Breast epithelium (tissue), 4 donors: ENCODE data around the gene CHD6. TPM values are rescaled to one million over a fixed set of nuclear protein-coding genes. Genes with fewer than 3 reads are reported as not detected.
"Not testable (repeated sequence)": the region's sequence is repeated elsewhere in the genome, so short reads cannot be mapped to it uniquely, and the experiment has no call there.

ENCODE experiments used
- DNase-seq, 2 donors: peaks; one replicate each; pipeline ENCODE4 v3.0.0-alpha.2; 2019; ENCODE audit warnings: low spot score in 2 of 2
- H3K27ac ChIP-seq, 2 donors: fragments of 200-600 bp; sonication (generic) in 1 of 2; one replicate each; pipeline ENCODE4 v1.5.1; 2016 to 2019; ENCODE audit warnings: mild to moderate bottlenecking in 1 of 2
- H3K27me3 ChIP-seq, 2 donors: fragments of 200-600 bp; sonication (generic) in 1 of 2; one replicate each; pipeline versions ENCODE4 v1.5.1 to v1.6.0; 2017 to 2019; ENCODE audit warnings: control low read depth in 1 of 2, mild to moderate bottlenecking in 1 of 2
- H3K36me3 ChIP-seq: fragments of 200-600 bp; one replicate; pipeline ENCODE4 v1.5.1; 2019
- H3K4me1 ChIP-seq, 2 donors: fragments of 200-600 bp; sonication (generic); one replicate each; pipeline ENCODE4 v1.5.1; 2016 to 2019; ENCODE audit warnings: control low read depth in 1 of 2
- H3K4me3 ChIP-seq, 3 donors: fragments of 200-600 bp; sonication (generic); 1 replicate in 2 of 3; 2 replicates in 1 of 3; pipeline ENCODE4 v1.5.1; 2016 to 2019; ENCODE audit warnings: mild to moderate bottlenecking in 3 of 3, moderate library complexity in 2 of 3
- H3K9me3 ChIP-seq, 2 donors: fragments of 200-600 bp; sonication (generic) in 1 of 2; one replicate each; pipeline ENCODE4 v1.5.1; 2016 to 2019; ENCODE audit warnings: control low read depth in 1 of 2
- CTCF ChIP-seq, 3 donors: fragments of 450-650 bp; IDR thresholded peaks; one replicate each; pipeline ENCODE4 v1.5.1; 2016 to 2017; ENCODE audit warnings: antibody characterized with exemption in 3 of 3, mild to moderate bottlenecking in 3 of 3, moderate library complexity in 3 of 3
- POLR2A ChIP-seq: fragments of 450-650 bp; IDR thresholded peaks from one replicate; pipeline ENCODE4 v1.6.1; 2016; ENCODE audit warnings: antibody characterized with exemption, mild to moderate bottlenecking, moderate library complexity
- POLR2AphosphoS5 ChIP-seq, 3 donors: sonication (generic); formaldehyde crosslinking; IDR thresholded peaks; one replicate each; pipeline ENCODE4 v1.6.1; 2017; ENCODE audit warnings: antibody characterized with exemption in 3 of 3
- intact Hi-C: fragments of 100-400 bp; cut with DNase I; formaldehyde crosslinking; loops from one replicate; pipeline ENCODE4 v1.15.1; 2023; ENCODE audit warnings: low total_unique reads
- total RNA-seq, 3 donors: library from RNA; depleted of rRNA; stranded (reverse); fragments of >200 nt; gene quantifications; one replicate each; pipeline ENCODE4 v1.1.0, GENCODE V29; 2016

Gene CHD6
- total RNA-seq, 3 donors from 2014 or later = 31.4 to 85.8 (median 81.0) TPM

- TF ChIP-seq CTCF (IDR thresholded peaks at IDR 0.05) (no peak), POLR2A (no peak), POLR2AphosphoS5 (IDR thresholded peaks at IDR 0.05) (no peak)
- Histone ChIP-seq H3K36me3 (no peaks in the 10 kb centered on the region), H3K4me1 (no peaks in the 10 kb centered on the region), H3K4me3 (no peak overlapping the region), H3K27ac (no peak overlapping the region), H3K27me3 (no peaks in the 10 kb centered on the region), H3K9me3 (peaks cover 0 to 3% of the 10 kb centered on the region in 2 donors)
- intact Hi-C loops = no loop called here
- no peak for DNase-seq
These were observed 77.7 kb downstream of the CHD6 start for GRCh38 chr20:41540459-41540858.

- intact Hi-C loops = no loop called here
- Histone ChIP-seq H3K36me3 (no peaks in the 10 kb centered on the region), H3K27ac (no peak overlapping the region), H3K4me3 (no peak overlapping the region), H3K27me3 (no peaks in the 10 kb centered on the region), H3K4me1 (no peaks in the 10 kb centered on the region), H3K9me3 (peaks cover 0 to 3% of the 10 kb centered on the region in 2 donors)
- TF ChIP-seq CTCF (IDR thresholded peaks at IDR 0.05) (no peak), POLR2AphosphoS5 (IDR thresholded peaks at IDR 0.05) (no peak), POLR2A (no peak)
- DNase-seq = no peak
These were observed 79.2 kb downstream of the CHD6 start for GRCh38 chr20:41538810-41539596.

DNA sequence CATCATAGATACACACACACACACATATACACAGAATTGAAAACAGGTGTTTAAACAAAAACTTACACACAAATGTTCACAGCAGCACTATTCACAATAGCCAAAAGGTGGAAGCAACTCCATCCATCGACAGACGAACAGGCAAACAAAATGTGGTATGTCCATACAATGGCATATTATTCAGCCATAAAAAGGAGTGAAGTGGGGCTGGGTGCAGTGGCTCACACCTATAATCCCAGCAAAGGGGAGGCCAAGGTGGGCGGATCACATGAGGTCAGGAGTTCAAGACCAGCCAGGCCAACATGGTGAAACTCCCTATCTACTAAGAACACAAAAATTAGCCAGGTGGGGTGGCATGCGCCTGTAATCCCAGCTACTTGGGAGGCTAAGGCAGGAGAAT lies 80.3 kb downstream of the CHD6 start:
- H3K27ac ChIP-seq = no peak overlapping the region
- no peaks in the 10 kb centered on the region for H3K27me3 ChIP-seq
- intact Hi-C loops = no loop called here
- H3K4me1 ChIP-seq = no peaks in the 10 kb centered on the region
- DNase-seq = no peak
- TF ChIP-seq CTCF (IDR thresholded peaks at IDR 0.05) = no peak
- H3K36me3 ChIP-seq = no peaks in the 10 kb centered on the region
- no peak overlapping the region for H3K4me3 ChIP-seq
- peaks cover 0 to 3% of the 10 kb centered on the region in 2 donors for H3K9me3 ChIP-seq

GRCh38 chr20:41535551-41535950 lies 82.6 kb downstream of the CHD6 start:
- H3K36me3 ChIP-seq, H3K4me1 ChIP-seq, H3K27me3 ChIP-seq, H3K27ac ChIP-seq, H3K9me3 ChIP-seq, H3K4me3 ChIP-seq, intact Hi-C loops, DNase-seq: not testable (repeated sequence)

- TF ChIP-seq POLR2AphosphoS5 (IDR thresholded peaks at IDR 0.05) (no peak), POLR2A (no peak), CTCF (IDR thresholded peaks at IDR 0.05) (no peak)
- H3K4me1 ChIP-seq = no peaks in the 10 kb centered on the region
- H3K4me3 ChIP-seq = no peak overlapping the region
- H3K9me3 ChIP-seq = peaks cover 0 to 3% of the 10 kb centered on the region in 2 donors
- no peak for DNase-seq
- intact Hi-C loops = no loop called here
- H3K27ac ChIP-seq = no peak overlapping the region
- H3K27me3 ChIP-seq = no peaks in the 10 kb centered on the region
- no peaks in the 10 kb centered on the region for H3K36me3 ChIP-seq
These were observed 83.3 kb downstream of the CHD6 start for GRCh38 chr20:41534842-41535241.
